ENCODE measurements around the gene CDYL2.

CDYL2 gene

DNA sequence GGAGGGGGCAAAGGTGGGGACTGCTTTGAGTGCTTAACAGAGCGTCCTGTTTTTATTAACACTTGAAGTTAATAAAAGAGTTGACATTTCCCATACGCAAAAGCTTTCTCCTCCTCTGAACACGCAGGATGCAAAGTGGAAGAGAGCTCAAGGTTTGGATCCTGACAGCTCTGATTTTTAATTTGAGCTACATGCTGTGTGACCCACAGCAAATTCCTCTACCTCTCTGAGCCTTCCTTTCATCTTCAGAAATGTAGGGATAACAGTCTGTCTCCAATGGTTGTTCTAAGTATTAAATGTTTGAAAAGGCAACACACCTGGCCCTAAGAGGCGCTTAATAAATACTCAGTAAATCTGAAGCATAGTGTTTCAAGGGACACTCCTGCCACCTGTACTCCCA, 93.0 kb downstream of the CDYL2 start:
- in situ Hi-C loops (cut with MboI; ENCODE audit: low sequenced_read_pairs, unreplicated experiment) = no loop called here
- TF ChIP-seq, protein P1, sequence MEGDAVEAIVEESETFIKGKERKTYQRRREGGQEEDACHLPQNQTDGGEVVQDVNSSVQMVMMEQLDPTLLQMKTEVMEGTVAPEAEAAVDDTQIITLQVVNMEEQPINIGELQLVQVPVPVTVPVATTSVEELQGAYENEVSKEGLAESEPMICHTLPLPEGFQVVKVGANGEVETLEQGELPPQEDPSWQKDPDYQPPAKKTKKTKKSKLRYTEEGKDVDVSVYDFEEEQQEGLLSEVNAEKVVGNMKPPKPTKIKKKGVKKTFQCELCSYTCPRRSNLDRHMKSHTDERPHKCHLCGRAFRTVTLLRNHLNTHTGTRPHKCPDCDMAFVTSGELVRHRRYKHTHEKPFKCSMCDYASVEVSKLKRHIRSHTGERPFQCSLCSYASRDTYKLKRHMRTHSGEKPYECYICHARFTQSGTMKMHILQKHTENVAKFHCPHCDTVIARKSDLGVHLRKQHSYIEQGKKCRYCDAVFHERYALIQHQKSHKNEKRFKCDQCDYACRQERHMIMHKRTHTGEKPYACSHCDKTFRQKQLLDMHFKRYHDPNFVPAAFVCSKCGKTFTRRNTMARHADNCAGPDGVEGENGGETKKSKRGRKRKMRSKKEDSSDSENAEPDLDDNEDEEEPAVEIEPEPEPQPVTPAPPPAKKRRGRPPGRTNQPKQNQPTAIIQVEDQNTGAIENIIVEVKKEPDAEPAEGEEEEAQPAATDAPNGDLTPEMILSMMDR (IDR thresholded peaks at IDR 0.05; ENCODE audit: borderline replicate concordance, control extremely low read depth, extremely low read depth, insufficient read depth, missing control alignments) = no peak
- no peak for DNase-seq (ENCODE audit: low spot score)

DNA sequence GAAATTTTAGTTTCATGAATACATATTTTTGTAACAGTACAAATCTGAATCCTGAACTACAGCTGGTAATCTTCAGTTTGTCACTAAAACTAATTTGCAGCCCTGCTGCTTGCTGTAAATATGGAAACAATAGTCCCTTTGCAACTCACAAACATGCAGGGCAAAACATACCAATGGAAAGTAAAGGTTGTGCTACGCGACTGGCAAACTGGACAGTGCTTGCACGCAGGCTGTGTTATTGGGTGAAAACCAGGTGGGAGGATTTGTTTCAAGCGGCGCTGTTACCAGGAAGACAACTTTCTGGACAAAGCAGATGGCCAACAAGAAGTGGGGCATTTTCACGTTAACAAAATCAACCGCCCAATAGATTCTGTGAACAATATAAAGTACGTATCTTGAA, 93.5 kb downstream of the CDYL2 start:
- TF ChIP-seq, protein P1 (IDR thresholded peaks at IDR 0.05; ENCODE audit: borderline replicate concordance, control extremely low read depth, extremely low read depth, insufficient read depth, missing control alignments) = no peak
- in situ Hi-C loops (cut with MboI; ENCODE audit: low sequenced_read_pairs, unreplicated experiment) = no loop called here
- peak; percentile 47 for DNase-seq (ENCODE audit: low spot score)

DNA sequence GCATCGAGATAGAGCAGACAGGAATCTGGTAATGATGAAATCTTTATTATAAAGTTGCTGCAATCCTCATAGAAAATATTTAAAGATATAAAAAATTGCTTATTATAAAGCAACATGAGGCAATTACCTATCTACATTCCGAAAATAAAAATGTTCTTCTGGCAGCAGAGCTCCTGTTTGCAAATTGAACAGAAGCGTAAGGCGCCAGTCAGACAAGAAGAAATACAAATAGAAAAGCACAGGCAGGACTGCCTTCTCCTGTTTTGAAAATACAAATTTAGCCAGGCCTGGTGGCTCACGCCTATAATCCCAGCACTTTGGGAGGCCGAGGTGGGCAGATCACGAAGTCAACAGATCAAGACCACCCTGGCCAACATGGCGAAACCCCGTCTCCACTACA, 95.6 kb downstream of the CDYL2 start:
- DNase-seq (ENCODE audit: low spot score) = no peak
- TF ChIP-seq, protein P1 (IDR thresholded peaks at IDR 0.05; ENCODE audit: borderline replicate concordance, control extremely low read depth, extremely low read depth, insufficient read depth, missing control alignments) = no peak
- in situ Hi-C loops (cut with MboI; ENCODE audit: low sequenced_read_pairs, unreplicated experiment) = no loop called here

DNA sequence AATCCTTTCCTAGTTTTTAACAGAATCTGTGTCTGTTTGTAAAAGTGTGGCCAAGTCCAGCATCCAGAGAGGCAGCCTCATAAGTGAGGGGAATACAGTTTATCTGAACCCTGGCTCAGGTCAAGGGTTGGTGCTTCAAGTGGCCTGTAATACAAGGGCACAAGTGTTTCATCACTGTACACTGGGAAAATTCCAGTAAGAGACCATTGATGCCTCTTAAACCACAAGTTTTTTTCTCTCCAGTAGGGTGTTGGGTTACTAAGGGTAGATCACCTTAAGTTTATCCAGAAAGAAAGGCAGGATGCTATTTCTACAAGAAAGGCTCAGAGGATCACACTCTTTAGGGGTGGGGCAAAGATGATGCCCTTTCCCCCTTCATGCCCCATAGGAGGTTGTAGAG, 96.7 kb downstream of the CDYL2 start:
- in situ Hi-C loops (cut with MboI; ENCODE audit: low sequenced_read_pairs, unreplicated experiment) = no loop called here
- DNase-seq (ENCODE audit: low spot score) = no peak
- TF ChIP-seq, protein P1 (IDR thresholded peaks at IDR 0.05; ENCODE audit: borderline replicate concordance, control extremely low read depth, extremely low read depth, insufficient read depth, missing control alignments) = no peak

DNA sequence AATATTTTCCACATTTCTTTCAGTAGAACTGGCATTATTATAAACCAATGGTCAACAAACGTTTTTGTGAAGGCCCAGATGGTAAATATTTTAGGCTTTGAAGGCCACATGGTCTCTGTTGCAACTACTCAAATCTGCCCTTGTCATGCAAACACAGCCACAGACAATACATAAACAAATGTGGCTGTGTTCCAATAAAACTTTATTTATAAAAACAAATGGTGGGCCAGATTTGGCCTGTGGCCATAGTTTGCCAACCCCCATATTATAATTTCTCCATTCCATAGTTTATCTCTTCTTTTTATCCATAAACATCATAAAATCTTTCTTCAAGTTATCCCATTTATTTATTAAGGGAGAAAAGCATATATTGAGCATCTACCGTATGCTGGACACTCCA, 98.8 kb downstream of the CDYL2 start:
- TF ChIP-seq, protein P1 (IDR thresholded peaks at IDR 0.05; ENCODE audit: borderline replicate concordance, control extremely low read depth, extremely low read depth, insufficient read depth, missing control alignments) = no peak
- in situ Hi-C loops (cut with MboI; ENCODE audit: low sequenced_read_pairs, unreplicated experiment) = no loop called here

DNA sequence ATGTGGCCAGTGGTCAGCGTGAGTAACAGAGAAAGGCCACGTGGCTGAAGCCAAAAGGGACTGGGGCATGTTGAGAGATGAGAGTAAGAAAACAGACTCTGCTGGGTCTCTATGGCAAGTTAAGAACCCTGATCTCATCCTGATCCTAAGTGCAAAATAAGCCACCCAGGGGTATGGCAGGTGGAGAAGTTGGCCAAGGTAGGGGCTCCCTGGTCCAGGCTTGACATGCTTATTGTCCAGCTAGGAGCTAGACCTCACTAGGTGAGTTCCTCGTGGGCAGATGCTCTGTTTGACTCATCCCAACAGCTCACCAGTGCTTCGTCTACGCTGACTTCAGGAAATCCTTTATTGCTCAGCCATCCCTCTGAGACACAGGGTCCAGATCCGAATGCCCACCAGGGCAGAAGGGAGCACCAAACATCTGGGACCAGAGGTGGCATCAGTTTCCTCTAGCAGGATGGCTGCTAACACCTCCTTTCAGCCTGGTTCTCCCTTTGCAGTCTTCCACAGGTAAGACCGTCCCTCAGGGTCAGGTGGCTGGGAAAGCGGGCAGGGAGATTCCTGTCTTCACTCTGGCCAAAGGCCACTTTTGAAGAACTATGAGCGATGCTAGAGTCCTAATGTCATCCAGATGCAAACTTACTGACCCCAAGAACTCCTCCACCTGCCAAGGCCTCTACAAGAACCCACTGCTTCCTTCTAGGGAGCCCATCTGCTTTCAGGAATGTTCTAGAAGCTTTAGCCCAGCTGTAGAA, 99.5 kb downstream of the CDYL2 start:
- DNase-seq (ENCODE audit: low spot score) = no peak
- TF ChIP-seq, protein P1 (IDR thresholded peaks at IDR 0.05; ENCODE audit: borderline replicate concordance, control extremely low read depth, extremely low read depth, insufficient read depth, missing control alignments) = no peak
- in situ Hi-C loops (cut with MboI; ENCODE audit: low sequenced_read_pairs, unreplicated experiment) = no loop called here

More for the DNA sequence above, 98.8 kb downstream of the CDYL2 start:
- DNase-seq (ENCODE audit: low spot score) = no peak

Data from GM13976 (cell line).